LoVo (cell line): ENCODE measurements around the gene BPIFB1.

Experiments used
- DNase-seq: peaks from one replicate; pipeline ENCODE4 v3.0.0-alpha.2; 2016; ENCODE audit warnings: low spot score

Gene BPIFB1

DNA sequence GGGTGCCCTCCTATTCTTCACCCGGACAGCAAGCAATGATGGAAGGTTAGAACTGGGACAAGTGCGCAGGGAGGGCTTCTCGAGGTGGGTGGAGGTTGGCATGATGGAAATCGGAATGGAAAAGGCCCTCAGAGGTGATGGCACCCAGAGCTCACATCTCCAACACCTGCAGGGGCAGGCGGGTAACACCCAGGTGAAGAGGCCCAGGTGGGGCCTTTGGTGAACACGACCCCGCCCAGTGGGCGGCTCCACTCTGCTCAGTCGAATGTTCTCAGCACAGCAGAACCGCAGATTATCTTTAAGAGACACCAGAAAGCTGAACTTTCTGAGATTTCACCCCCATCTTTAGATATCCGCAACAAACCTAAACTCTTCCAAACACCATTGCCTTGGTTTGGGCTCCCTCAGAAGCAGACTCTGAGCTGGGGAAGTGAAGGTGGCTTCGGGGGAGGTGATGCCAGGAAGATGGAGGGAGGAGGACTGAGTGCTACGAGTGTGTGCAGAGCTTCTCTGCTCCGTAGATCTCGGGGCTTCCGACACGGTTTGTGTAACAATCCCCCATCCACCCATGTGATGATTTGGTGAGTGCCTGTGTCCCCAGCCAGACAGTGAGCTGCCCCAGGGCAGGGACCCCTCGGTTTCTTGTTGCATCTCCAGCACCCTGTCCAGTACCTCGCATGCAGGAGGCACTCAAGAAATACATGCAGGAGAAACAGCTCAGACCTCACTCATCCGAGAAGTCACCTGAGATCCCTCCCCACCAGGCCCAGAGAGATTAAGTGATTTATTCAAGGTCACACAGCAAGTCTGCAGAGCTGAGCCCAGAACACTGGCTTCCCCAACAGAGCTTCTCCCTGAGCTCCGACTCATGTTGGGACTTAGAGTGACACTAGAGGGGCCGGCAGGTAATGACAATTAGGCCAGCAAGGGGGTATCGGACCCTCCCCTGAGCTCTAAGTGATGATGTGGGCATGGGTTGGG, 45.4 kb downstream of the BPIFB1 start:
- DNase-seq = no peak

GRCh38 chr20:33332905-33333456, 50.0 kb downstream of the BPIFB1 start:
- DNase-seq = no peak

GRCh38 chr20:33333616-33334015, 50.6 kb downstream of the BPIFB1 start:
- DNase-seq = no peak

GRCh38 chr20:33334111-33334510, 51.1 kb downstream of the BPIFB1 start:
- DNase-seq = no peak

DNA sequence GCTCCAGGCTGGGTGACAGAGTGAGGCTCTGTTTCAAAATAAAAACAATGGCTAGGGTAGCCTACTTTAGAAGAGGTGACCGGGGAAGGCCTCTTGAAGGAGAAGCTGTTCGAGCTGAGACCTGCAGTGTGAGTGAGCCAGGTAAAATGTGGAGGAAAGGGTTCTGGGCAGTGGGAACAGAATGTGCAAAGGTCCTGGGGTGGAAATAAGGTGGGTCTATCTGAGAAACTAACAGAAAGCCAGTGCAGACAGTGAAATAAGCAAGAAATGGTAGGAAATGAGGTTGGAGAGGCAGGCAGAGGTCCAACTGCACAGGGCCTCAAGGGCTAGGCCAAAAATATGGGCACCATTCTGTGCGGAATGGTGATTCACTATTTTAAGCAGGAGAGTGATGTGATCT, 53.4 kb downstream of the BPIFB1 start:
- DNase-seq = no peak

GRCh38 chr20:33337119-33337518, 54.1 kb downstream of the BPIFB1 start:
- DNase-seq = no peak

DNA sequence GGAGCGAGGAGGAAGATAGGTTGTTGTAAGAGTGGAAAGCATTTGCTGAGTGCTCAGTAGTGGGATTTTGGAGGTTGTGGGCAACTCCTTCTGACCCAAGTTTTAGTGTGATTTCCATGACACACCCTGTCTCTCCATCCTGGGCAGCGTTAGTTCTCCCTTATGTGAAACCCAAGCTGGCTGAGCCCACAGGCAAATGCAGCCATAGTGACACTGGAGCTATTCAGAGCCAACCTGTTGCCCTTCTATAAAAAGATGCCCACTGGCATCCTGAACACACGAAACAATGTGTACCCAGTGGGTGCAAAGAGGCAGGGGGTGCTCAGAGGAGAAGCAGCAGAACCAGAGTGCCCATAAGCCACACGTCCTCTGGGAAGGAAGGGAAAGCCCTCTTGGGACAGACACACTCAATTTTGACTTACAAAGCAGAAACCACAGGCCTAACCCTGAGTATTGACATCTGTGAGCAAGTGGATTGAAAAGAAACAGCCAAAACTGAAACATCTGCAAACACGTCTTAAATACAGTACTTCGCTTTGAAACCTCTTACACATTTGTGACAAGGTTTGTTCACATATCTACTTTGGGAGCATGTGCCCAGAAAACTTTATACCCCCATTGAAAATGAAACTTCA, 54.6 kb downstream of the BPIFB1 start:
- DNase-seq = no peak

DNA sequence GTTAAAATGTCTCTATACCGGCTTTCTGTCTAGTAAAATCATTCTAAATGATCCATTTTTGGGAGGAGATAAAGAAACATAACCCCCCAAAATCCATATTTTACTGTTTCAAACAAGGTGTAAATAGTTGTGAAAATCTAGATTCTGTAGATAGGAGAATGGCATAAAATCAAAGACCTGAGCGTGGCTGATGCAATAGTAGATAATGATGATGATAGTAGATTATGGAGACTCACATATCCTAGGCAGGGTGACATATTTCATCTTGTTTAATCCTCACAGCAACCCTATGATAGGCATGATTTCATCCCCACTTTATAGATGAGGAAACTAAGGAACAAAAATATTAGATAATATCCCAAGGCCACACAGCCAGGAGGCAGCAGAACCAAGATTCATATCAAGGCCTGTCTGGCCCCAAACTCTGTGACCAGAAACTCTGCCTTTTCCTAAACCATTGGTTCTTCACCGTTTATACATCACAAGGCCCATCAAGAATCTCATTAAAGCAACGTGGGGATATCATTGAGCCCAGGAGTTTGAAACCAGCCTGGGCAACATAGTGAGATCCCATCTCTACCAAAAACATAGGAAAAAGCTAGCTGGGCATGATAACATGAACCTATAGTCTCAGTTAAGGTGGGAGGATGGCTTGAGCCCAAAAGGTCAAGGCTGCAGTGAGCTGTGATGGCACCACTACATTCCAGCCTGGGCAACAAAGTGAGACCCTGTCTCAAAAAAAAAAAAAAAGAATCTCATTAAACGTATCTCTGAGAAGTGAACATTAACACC, 55.6 kb downstream of the BPIFB1 start:
- no peak for DNase-seq

DNA sequence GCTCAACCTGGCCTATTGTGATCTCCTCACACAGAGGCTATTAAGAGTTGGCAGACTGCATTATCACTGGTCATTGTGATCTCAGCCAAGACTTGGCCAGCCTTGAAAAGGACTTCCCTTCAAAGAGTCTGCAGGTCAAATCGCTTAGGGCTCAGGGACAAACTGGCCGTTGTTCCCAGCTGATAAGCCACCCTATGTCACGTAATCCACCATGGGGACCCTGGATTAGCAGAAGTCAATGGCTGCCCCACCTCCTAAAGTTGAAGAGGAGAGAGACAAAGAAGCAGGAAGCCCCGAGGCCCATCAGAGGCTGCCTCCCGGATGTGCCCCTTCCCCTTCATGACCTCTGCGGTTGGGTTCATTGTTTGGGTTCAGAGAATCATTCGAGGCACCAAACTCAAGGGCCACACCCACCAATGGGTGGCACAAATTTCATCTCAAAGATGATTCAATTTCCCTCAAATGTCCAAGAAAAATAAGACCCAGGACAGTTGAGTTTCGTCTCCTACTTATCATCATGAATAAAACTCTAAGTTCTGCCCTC, 56.6 kb downstream of the BPIFB1 start:
- no peak for DNase-seq

GRCh38 chr20:33343521-33343920, 60.5 kb downstream of the BPIFB1 start:
- DNase-seq = no peak

- no peak for DNase-seq
Observed at GRCh38 chr20:33345342-33345741, 62.3 kb downstream of the BPIFB1 start.

DNA sequence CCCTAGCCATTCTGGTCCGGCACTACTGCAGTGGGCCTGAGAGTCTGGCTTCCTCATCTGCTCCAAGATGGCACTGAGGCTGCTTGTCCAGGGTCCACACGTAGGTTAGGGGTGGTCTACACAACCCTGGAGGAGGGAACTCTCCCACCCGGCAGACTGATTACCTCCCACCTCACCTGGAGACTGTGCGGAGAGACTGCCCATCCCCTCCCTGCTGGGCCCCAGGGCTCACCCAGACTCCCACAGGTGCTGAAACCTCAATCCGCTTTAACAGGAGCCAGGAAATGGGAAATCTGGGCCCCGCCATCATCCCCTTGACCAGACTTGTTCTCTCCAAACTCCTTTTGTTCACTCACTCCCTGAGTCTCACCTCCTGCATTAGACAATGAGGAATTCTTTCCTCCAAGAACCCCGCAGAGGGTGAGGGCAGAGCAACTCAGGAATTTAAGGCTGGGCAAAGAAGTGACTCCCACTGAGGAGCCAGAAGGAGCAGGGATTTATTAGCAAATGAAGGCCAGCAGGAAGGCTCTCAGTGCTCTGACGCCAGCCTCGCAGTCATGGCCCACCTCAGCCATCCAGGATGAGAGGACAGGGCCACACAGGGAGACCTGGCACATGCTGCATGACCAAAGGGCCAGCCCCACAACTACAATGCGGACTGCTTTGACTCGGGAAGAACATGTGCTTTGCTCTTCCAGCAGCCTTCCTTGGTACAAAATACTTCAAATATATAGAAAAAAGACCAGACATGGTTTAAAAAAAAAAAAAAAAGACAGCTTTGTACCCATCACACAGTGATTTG, 65.3 kb downstream of the BPIFB1 start:
- no peak for DNase-seq

GRCh38 chr20:33349493-33349892, 66.5 kb downstream of the BPIFB1 start:
- DNase-seq = no peak

DNA sequence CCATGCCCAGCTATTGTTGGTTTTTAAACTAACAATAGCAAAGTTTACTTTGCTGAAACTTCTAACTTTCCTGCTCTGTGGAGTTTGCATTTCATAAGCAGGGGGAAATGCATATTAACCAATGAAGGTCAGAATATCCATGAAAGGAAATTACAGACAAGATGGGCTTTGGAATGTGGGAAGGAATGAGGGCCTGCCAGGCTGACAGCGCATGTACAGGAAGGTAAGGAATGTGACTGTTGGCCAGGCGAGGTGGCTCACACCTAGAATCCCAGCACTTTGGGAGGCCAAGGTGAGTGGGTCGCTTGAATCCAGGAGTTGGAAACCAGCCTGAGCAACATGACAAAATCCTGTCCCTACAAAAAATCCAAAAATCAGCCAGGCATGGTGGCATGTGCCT, 68.7 kb downstream of the BPIFB1 start:
- no peak for DNase-seq

DNA sequence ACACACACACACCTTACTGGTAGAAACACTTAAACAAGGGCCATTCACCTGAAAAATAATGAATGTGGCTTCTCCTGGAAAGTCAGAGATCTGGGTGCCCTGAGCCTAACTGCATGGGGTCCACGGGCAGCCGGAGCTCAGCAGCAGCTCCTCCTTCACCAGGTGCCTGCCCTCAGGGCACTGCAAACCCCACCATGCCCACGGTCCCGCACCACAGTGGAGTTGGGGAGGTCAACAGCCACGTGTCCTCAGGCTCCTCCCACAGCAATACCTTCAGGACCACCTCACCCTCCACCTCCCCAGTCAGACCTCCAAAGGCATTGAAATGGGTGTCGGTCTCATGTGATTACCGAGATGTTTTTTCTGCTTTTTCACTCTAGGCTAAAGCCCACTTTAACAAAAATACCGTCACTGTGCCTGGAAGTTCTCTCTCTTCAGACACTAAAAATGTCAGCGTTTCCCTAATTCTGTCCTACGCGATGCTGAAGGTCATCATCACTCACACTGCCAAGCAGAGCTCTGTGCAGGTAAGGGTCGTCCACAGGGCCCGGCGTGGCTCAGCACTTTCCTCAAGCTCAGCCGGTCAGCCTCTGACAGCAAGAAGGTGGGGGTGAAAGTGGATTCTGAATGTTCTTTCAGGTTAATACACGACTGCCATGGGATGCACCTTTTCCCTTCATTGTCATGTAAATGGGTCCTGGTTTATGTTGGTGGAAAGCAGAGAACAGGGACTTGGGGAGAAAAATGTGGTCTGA, 69.4 kb downstream of the BPIFB1 start:
- DNase-seq = no peak

- no peak for DNase-seq
Observed at GRCh38 chr20:33353013-33353402, 70.0 kb downstream of the BPIFB1 start.
